ENCODE results near the gene BBX. TPM values are rescaled to one million over a fixed set of nuclear protein-coding genes. Genes with fewer than 3 reads are reported as not detected.

The BBX gene
- total and polyA plus RNA-seq, 2 donors from 2014 or later: 8.1 to 85.8 TPM

DNA sequence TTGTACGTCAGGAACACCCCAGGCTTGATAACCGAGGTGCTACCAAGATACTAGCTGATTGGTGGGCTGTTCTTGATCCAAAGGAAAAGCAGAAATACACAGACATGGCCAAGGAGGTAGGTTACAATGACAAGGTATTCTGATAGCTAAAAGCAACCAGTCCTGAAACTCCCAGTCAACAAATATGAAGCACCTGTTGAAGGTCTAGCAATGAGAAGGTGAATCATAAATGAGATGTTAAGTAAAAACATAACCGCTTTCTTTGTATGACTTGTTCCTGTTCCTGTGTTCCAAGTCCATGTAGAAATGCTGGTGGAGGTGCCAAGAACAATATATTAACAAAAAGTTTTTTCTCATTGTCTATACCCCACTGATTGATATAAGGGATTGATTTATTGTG is 194.0 kb downstream of the BBX start:
- DNase-seq (no peak), FAIRE-seq (no peak)
- Histone ChIP-seq H3K9me3 (ENCODE audit: control insufficient read depth in 2 of 3, insufficient read depth in 1 of 3, low read length in 3 of 3) (no peaks in the 10 kb centered on the region), H3K36me3 (ENCODE audit: control insufficient read depth in 2 of 3, insufficient read depth in 3 of 3, low read length in 3 of 3) (peaks cover 0 to 10% (median 0%) of the 10 kb centered on the region in 3 donors), H3K4me3 (ENCODE audit: low read length in 3 of 3) (no peak overlapping the region), H3K9ac (ENCODE audit: low read length in 3 of 3) (no peak overlapping the region), H3K4me1 (ENCODE audit: control insufficient read depth in 2 of 3, insufficient read depth in 2 of 3, low read depth in 1 of 3, low read length in 3 of 3) (no peaks in the 10 kb centered on the region), H3K27me3 (ENCODE audit: control insufficient read depth, insufficient read depth, low read length) (no peaks in the 10 kb centered on the region), H3K27ac (ENCODE audit: low read depth in 2 of 2, low read length in 2 of 2) (no peak overlapping the region)
- intact Hi-C loops (cut with DNase I): no loop called here
- TF ChIP-seq, protein P1, sequence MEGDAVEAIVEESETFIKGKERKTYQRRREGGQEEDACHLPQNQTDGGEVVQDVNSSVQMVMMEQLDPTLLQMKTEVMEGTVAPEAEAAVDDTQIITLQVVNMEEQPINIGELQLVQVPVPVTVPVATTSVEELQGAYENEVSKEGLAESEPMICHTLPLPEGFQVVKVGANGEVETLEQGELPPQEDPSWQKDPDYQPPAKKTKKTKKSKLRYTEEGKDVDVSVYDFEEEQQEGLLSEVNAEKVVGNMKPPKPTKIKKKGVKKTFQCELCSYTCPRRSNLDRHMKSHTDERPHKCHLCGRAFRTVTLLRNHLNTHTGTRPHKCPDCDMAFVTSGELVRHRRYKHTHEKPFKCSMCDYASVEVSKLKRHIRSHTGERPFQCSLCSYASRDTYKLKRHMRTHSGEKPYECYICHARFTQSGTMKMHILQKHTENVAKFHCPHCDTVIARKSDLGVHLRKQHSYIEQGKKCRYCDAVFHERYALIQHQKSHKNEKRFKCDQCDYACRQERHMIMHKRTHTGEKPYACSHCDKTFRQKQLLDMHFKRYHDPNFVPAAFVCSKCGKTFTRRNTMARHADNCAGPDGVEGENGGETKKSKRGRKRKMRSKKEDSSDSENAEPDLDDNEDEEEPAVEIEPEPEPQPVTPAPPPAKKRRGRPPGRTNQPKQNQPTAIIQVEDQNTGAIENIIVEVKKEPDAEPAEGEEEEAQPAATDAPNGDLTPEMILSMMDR (IDR thresholded peaks at IDR 0.05; ENCODE audit: borderline replicate concordance, extremely low read depth, insufficient read depth): no peak

GRCh38 chr3:107718547-107718946 is 195.8 kb downstream of the BBX start:
- DNase-seq (no peak), FAIRE-seq (no peak)
- Histone ChIP-seq H3K36me3 (ENCODE audit: control insufficient read depth in 2 of 3, insufficient read depth in 3 of 3, low read length in 3 of 3) (peaks cover 0 to 5% (median 0%) of the 10 kb centered on the region in 3 donors), H3K9ac (ENCODE audit: low read length in 3 of 3) (no peak overlapping the region), H3K9me3 (ENCODE audit: control insufficient read depth in 2 of 3, insufficient read depth in 1 of 3, low read length in 3 of 3) (no peaks in the 10 kb centered on the region), H3K4me3 (ENCODE audit: low read length in 3 of 3) (no peak overlapping the region), H3K27ac (ENCODE audit: low read depth in 2 of 2, low read length in 2 of 2) (no peak overlapping the region), H3K27me3 (ENCODE audit: control insufficient read depth, insufficient read depth, low read length) (no peaks in the 10 kb centered on the region), H3K4me1 (ENCODE audit: control insufficient read depth in 2 of 3, insufficient read depth in 2 of 3, low read depth in 1 of 3, low read length in 3 of 3) (no peaks in the 10 kb centered on the region)
- intact Hi-C loops (cut with DNase I): no loop called here
- TF ChIP-seq, protein P1 (IDR thresholded peaks at IDR 0.05; ENCODE audit: borderline replicate concordance, extremely low read depth, insufficient read depth): no peak

DNA sequence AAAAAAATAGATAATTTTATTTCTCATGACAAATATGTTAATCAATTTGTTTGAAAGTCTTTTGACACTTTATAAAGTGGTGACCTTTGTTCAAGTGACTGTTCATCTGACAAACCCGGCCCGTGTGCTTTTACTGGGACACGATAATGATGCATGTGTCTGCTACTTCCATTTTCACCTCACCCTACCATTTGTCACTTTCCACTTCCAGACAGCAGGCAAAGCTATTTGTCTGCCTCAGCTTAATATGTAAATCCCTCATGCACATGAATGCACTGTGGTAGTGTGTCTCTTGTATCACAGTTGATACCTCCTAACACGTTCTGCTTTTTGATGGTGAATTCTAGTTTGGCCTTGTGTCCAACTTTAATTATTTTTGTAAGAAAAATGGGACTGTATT is 204.3 kb downstream of the BBX start:
- intact Hi-C loops (cut with DNase I): no loop called here
- no peaks in the 10 kb centered on the region for H3K9me3 ChIP-seq (ENCODE audit: control insufficient read depth in 2 of 3, insufficient read depth in 1 of 3, low read length in 3 of 3)
- no peak for FAIRE-seq
- TF ChIP-seq, protein P1 (IDR thresholded peaks at IDR 0.05; ENCODE audit: borderline replicate concordance, extremely low read depth, insufficient read depth): no peak
- no peak overlapping the region for H3K4me3 ChIP-seq (ENCODE audit: low read length in 3 of 3)
- H3K9ac ChIP-seq (ENCODE audit: low read length in 3 of 3): no peak overlapping the region
- no peak overlapping the region for H3K27ac ChIP-seq (ENCODE audit: low read depth in 2 of 2, low read length in 2 of 2)
- no peaks in the 10 kb centered on the region for H3K27me3 ChIP-seq (ENCODE audit: control insufficient read depth, insufficient read depth, low read length)
- H3K4me1 ChIP-seq (ENCODE audit: control insufficient read depth in 2 of 3, insufficient read depth in 2 of 3, low read depth in 1 of 3, low read length in 3 of 3): no peaks in the 10 kb centered on the region
- DNase-seq: no peak
- H3K36me3 ChIP-seq (ENCODE audit: control insufficient read depth in 2 of 3, insufficient read depth in 3 of 3, low read length in 3 of 3): peaks cover 0 to 9% (median 9%) of the 10 kb centered on the region in 3 donors

GRCh38 chr3:107729686-107730085 is 206.9 kb downstream of the BBX start:
- intact Hi-C loops (cut with DNase I): no loop called here
- H3K27me3 ChIP-seq (ENCODE audit: control insufficient read depth, insufficient read depth, low read length): no peaks in the 10 kb centered on the region

More at GRCh38 chr3:107729686-107730085, 206.9 kb downstream of the BBX start:
- H3K9ac ChIP-seq (ENCODE audit: low read length in 3 of 3): no peak overlapping the region
- FAIRE-seq (no peak), DNase-seq (no peak)
- H3K9me3 ChIP-seq (ENCODE audit: control insufficient read depth in 2 of 3, insufficient read depth in 1 of 3, low read length in 3 of 3): no peaks in the 10 kb centered on the region
- H3K36me3 ChIP-seq (ENCODE audit: control insufficient read depth in 2 of 3, insufficient read depth in 3 of 3, low read length in 3 of 3): peaks cover 0 to 13% (median 9%) of the 10 kb centered on the region in 3 donors
- no peak overlapping the region for H3K27ac ChIP-seq (ENCODE audit: low read depth in 2 of 2, low read length in 2 of 2)
- H3K4me1 ChIP-seq (ENCODE audit: control insufficient read depth in 2 of 3, insufficient read depth in 2 of 3, low read depth in 1 of 3, low read length in 3 of 3): no peaks in the 10 kb centered on the region
- H3K4me3 ChIP-seq (ENCODE audit: low read length in 3 of 3): no peak overlapping the region
- TF ChIP-seq, protein P1 (IDR thresholded peaks at IDR 0.05; ENCODE audit: borderline replicate concordance, extremely low read depth, insufficient read depth): no peak

Measured in kidney (tissue), 14 donors.